Measurements from ENCODE around the gene GPAT3.

DNA sequence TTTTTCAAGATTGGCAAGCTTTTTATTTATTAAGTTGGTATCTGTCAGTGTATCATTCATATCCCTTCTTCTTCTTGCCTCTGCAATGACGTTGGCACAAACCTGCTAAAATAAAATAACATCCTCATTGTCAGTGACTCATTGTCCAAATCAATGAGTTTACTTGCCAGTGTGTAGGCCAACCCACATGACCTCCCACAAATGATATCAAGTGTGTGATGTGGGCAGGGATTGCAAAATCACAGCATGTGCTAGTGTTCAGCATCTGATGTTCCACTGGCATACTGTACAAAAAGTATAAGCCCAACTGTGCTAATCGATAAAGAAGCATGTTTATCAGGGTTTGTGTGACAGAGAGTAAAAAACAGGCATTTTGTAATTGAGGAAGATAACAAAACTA, 25.5 kb downstream of the GPAT3 start:
- TF ChIP-seq EZH2 (IDR thresholded peaks at IDR 0.05; ENCODE audit: low read length, unreplicated experiment), result no peak
- no peak for TF ChIP-seq CTCF (conservative IDR thresholded peaks at IDR 0.05; ENCODE audit: low read depth, low read length)

All from PC-3 (cell line).